ENCODE measurements around the gene CALHM3.
"Not testable (repeated sequence)": the region's sequence is repeated elsewhere in the genome, so short reads cannot be mapped to it uniquely, and the experiment has no call there.

Gene CALHM3

DNA sequence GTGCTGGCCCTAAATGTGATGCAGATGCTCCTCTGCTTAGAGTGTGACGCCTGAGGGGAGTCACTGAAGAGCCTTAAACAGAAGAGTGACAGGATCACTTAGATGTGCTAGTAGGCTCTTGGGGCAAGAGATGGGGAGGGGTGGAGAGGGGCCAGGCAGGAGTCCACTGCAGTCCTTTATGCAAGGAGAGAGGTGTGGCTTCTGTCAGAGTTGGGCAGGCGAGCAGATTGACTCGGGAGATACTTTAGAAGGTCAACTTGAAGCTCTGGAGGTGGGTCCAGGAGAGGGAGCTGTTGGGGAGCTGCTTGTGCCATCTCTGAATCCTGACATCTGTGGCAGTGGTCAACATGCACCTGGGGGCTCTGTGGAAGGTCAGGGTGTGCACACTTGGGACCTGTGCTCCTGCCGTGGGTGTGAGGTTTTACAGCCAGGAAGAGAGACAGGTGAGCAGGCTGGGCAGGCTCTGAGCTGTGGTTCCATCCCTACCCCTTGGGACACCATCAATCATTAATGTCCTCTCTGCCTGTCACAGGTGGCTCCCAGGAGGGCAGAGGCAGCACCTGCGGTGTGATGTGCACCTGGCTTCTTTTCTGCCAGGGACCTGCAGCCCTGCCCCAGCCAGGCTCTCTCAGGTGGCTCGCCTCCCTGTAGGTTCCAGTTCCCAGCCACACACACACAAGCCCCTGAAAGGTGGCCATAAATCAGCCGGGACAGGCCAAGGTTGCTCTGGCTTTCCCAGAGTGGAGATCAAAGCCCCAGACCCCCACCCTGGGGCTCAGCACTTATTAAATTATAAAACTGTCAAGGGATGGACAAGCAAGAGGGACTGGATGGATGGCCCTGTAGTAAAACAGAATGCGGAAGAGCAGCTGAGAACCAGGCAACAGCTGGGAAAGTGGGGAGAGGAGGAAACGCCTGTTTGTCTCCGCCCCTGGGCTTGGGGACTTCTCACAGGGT lies 28.5 kb upstream of the CALHM3 start:
- TF ChIP-seq, protein P1, sequence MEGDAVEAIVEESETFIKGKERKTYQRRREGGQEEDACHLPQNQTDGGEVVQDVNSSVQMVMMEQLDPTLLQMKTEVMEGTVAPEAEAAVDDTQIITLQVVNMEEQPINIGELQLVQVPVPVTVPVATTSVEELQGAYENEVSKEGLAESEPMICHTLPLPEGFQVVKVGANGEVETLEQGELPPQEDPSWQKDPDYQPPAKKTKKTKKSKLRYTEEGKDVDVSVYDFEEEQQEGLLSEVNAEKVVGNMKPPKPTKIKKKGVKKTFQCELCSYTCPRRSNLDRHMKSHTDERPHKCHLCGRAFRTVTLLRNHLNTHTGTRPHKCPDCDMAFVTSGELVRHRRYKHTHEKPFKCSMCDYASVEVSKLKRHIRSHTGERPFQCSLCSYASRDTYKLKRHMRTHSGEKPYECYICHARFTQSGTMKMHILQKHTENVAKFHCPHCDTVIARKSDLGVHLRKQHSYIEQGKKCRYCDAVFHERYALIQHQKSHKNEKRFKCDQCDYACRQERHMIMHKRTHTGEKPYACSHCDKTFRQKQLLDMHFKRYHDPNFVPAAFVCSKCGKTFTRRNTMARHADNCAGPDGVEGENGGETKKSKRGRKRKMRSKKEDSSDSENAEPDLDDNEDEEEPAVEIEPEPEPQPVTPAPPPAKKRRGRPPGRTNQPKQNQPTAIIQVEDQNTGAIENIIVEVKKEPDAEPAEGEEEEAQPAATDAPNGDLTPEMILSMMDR (IDR thresholded peaks at IDR 0.05; ENCODE audit: borderline replicate concordance, insufficient read depth, low read depth, low read length) = no peak
- H3K4me3 ChIP-seq (ENCODE audit: low read depth, low read length) = no peak overlapping the region

DNA sequence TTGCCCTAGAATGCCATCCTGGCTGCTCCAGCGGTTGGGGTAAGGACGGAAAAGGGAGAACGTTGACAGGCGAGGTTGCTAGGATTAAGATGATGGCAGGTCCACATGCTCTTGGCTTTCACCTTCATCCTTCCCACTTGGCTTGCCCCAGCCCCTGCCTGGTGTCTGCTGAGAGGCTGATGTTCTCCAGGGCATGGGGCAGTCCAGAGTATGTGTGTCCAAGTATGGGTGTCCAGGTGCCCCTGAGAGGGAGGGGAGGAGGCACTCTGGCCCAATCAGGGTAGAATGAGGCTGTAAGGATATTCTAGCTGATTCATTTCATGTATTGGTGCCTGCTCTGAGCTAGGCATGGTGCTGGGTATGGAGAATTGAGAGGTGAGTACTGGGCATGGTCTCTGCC lies 27.0 kb upstream of the CALHM3 start:
- H3K4me3 ChIP-seq (ENCODE audit: low read depth, low read length) = no peak overlapping the region
- TF ChIP-seq, protein P1 (IDR thresholded peaks at IDR 0.05; ENCODE audit: borderline replicate concordance, insufficient read depth, low read depth, low read length) = no peak

DNA sequence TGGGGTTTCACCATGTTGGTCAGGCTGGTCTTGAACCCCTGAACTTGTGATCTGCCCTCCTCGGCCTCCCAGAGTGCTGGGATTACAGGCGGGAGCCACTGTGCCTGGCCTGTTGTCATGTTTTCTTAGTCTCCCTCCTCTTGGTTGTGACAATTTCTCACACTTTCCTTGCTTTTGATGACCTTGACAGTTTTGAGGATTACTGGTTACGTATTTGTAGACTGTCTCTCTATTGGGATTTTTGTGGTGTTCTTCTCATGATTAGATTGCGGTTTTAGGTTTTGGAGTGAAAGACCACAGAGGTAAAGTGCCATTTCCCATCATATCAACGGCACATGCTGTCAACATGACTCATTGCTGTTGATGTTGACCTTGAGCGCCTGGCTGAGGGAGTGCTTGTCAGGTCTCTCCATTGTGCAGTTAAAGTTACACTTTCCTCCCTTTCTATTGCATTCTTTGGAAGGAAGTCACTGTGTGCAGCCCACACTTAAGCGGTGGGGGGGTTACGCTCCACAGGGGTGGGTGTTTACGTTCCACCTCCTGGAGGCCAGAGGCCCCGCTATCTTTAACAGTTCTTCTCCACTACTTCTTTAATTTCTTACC lies 25.2 kb upstream of the CALHM3 start:
- TF ChIP-seq, protein P1 (IDR thresholded peaks at IDR 0.05; ENCODE audit: borderline replicate concordance, insufficient read depth, low read depth, low read length) = no peak
- no peak overlapping the region for H3K4me3 ChIP-seq (ENCODE audit: low read depth, low read length)

DNA sequence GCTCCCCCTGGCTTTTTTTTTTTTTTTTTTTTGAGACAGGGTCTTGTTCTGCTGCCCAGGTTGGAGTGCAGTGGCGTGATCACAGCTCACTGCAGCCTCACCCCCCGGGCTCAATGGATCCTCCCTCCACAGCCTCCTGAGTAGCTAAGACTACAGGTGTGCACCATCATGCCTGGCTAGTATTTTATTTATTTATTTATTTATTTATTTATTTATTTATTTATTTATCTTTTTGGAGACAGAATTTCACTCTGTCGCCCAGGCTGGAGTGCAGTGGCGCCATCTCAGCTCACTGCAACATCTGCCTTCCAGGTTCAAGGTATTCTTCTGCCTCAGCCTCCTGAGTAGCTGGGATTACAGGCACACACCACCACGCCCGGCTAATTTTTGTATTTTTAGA lies 24.7 kb upstream of the CALHM3 start:
- not testable (repeated sequence) for H3K4me3 ChIP-seq (ENCODE audit: low read depth, low read length)

- no peak overlapping the region for H3K4me3 ChIP-seq (ENCODE audit: low read depth, low read length)
- TF ChIP-seq, protein P1 (IDR thresholded peaks at IDR 0.05; ENCODE audit: borderline replicate concordance, insufficient read depth, low read depth, low read length) = no peak
Observed at GRCh38 chr10:103502849-103503660, 24.0 kb upstream of the CALHM3 start.

GRCh38 chr10:103501186-103501585 lies 22.1 kb upstream of the CALHM3 start:
- no peak overlapping the region for H3K4me3 ChIP-seq (ENCODE audit: low read depth, low read length)
- TF ChIP-seq, protein P1 (IDR thresholded peaks at IDR 0.05; ENCODE audit: borderline replicate concordance, insufficient read depth, low read depth, low read length) = no peak

GRCh38 chr10:103500481-103500880 lies 21.4 kb upstream of the CALHM3 start:
- no peak overlapping the region for H3K4me3 ChIP-seq (ENCODE audit: low read depth, low read length)
- TF ChIP-seq, protein P1 (IDR thresholded peaks at IDR 0.05; ENCODE audit: borderline replicate concordance, insufficient read depth, low read depth, low read length) = no peak

Data from GM12875 (cell line).